Measurements from ENCODE around the gene MTMR10. TPM values are rescaled to one million over a fixed set of nuclear protein-coding genes. Genes with fewer than 3 reads are reported as not detected.

The MTMR10 gene
- total RNA-seq, 1 experiment from 2014 or later: 19.5 TPM

DNA sequence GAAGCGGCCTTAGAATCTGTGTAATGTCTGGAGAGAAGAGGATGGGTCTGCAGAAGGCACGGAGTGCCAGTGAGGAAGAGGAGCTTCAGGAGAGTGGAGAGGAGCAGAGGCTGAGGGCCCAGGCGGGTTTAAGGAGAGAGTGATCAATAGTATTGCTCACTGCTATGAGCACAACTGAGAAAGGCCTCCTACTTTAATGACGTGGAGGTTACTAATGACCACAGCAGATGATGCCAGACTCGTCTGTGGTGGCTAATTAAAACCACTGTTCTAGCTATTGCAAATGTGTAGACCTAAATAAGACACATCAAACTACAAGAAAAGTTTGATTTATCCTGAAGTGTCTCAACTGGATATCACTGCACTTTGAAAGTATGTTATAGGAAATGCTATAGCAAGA is 33.2 kb downstream of the MTMR10 start:
- ChIA-PET POLR2A (no interaction called here), CTCF (no interaction called here)
- H3K9me3 ChIP-seq (ENCODE audit: control insufficient read depth, insufficient read depth, low read depth, low read length): no peaks in the 10 kb centered on the region
- in situ Hi-C loops (cut with HindIII; ENCODE audit: low pct_unique_long_range_greater_than_20kb, low sequenced_read_pairs) (no loop called here), intact Hi-C loops (cut with micrococcal nuclease; ENCODE audit: unreplicated experiment) (no loop called here)
- no TSS peak for BruUV-seq (replicated peaks)
- ATAC-seq: no peak
- no peak for DNase-seq (ENCODE audit: low read depth, low spot score)
- no peak overlapping the region for H3K27ac ChIP-seq (ENCODE audit: low read length)
- no peaks in the 10 kb centered on the region for H3K27me3 ChIP-seq (ENCODE audit: control insufficient read depth, insufficient read depth, low read length)
- peaks cover 9% of the 10 kb centered on the region for H3K36me3 ChIP-seq (ENCODE audit: control insufficient read depth, insufficient read depth, low read length)
- no peak overlapping the region for H3K4me3 ChIP-seq (ENCODE audit: low read depth in 2 of 2, low read length in 2 of 2)
- TF ChIP-seq SIN3A (IDR thresholded peaks at IDR 0.05; ENCODE audit: borderline replicate concordance, insufficient read depth, low read depth, low read length) (no peak), TCF7L2 (IDR thresholded peaks at IDR 0.05; ENCODE audit: low read depth, low read length) (no peak), POLR2AphosphoS5 (IDR thresholded peaks at IDR 0.05; ENCODE audit: low read depth, low read length) (no peak)
- TF ChIP-seq, protein P1, sequence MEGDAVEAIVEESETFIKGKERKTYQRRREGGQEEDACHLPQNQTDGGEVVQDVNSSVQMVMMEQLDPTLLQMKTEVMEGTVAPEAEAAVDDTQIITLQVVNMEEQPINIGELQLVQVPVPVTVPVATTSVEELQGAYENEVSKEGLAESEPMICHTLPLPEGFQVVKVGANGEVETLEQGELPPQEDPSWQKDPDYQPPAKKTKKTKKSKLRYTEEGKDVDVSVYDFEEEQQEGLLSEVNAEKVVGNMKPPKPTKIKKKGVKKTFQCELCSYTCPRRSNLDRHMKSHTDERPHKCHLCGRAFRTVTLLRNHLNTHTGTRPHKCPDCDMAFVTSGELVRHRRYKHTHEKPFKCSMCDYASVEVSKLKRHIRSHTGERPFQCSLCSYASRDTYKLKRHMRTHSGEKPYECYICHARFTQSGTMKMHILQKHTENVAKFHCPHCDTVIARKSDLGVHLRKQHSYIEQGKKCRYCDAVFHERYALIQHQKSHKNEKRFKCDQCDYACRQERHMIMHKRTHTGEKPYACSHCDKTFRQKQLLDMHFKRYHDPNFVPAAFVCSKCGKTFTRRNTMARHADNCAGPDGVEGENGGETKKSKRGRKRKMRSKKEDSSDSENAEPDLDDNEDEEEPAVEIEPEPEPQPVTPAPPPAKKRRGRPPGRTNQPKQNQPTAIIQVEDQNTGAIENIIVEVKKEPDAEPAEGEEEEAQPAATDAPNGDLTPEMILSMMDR (IDR thresholded peaks at IDR 0.05): no peak
- TF ChIP-seq, protein P2, sequence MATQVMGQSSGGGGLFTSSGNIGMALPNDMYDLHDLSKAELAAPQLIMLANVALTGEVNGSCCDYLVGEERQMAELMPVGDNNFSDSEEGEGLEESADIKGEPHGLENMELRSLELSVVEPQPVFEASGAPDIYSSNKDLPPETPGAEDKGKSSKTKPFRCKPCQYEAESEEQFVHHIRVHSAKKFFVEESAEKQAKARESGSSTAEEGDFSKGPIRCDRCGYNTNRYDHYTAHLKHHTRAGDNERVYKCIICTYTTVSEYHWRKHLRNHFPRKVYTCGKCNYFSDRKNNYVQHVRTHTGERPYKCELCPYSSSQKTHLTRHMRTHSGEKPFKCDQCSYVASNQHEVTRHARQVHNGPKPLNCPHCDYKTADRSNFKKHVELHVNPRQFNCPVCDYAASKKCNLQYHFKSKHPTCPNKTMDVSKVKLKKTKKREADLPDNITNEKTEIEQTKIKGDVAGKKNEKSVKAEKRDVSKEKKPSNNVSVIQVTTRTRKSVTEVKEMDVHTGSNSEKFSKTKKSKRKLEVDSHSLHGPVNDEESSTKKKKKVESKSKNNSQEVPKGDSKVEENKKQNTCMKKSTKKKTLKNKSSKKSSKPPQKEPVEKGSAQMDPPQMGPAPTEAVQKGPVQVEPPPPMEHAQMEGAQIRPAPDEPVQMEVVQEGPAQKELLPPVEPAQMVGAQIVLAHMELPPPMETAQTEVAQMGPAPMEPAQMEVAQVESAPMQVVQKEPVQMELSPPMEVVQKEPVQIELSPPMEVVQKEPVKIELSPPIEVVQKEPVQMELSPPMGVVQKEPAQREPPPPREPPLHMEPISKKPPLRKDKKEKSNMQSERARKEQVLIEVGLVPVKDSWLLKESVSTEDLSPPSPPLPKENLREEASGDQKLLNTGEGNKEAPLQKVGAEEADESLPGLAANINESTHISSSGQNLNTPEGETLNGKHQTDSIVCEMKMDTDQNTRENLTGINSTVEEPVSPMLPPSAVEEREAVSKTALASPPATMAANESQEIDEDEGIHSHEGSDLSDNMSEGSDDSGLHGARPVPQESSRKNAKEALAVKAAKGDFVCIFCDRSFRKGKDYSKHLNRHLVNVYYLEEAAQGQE (IDR thresholded peaks at IDR 0.05; ENCODE audit: insufficient read depth in 1 of 2, low read depth in 2 of 2, low read length in 1 of 2): no peak
- H3K4me1 ChIP-seq (ENCODE audit: control insufficient read depth, insufficient read depth, low read length): no peaks in the 10 kb centered on the region

DNA sequence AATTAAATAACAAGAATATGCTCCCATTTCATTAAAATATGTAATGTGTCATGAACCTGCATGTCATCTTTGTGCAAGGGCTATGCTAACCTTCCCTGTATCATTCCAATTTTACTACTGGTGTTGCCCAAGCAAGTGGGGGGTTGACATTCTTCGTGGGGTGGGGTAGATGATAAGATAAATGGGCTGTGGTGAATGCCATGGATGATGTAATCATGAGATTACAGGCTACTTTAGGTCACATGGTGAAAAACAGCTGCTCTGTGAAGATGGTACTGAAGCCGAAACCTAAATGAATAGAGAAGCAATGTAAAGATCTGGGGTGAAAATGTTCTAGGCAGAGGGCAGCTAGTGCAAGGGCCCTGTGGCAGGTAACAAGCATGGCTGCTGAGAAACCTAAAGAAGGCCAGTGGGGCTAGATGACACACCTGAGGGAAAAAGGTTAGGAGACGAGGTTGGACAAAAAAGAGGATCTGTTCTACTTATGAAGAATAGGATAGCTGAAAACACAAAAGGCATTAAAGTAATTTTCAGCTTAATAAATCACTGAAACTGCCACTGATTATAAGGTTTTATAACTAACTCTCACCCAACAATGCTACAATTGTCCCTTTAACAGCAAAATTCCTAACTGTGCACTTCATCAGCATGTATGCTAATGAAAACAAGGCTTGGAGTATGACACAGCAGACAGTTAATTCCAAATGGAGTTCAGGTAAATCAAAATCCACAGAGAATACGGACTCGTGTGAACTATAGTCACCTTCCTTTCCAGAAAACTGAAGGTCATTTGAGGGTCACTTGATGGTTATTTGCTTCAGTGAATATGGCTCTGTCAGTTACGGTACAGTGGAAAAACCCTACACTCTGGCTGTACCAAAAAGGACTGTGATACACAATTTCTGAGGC is 35.0 kb downstream of the MTMR10 start:
- Histone ChIP-seq H3K4me3 (ENCODE audit: low read depth in 2 of 2, low read length in 2 of 2) (no peak overlapping the region), H3K27ac (ENCODE audit: low read length) (no peak overlapping the region), H3K9me3 (ENCODE audit: control insufficient read depth, insufficient read depth, low read depth, low read length) (no peaks in the 10 kb centered on the region), H3K4me1 (ENCODE audit: control insufficient read depth, insufficient read depth, low read length) (no peaks in the 10 kb centered on the region), H3K36me3 (ENCODE audit: control insufficient read depth, insufficient read depth, low read length) (peaks cover 9% of the 10 kb centered on the region), H3K27me3 (ENCODE audit: control insufficient read depth, insufficient read depth, low read length) (no peaks in the 10 kb centered on the region)
- BruUV-seq (replicated peaks): no TSS peak
- ATAC-seq (no peak), DNase-seq (ENCODE audit: low read depth, low spot score) (no peak)
- in situ Hi-C loops (cut with HindIII; ENCODE audit: low pct_unique_long_range_greater_than_20kb, low sequenced_read_pairs): no loop called here
- POLR2A ChIA-PET: no interaction called here
- CTCF ChIA-PET: no interaction called here
- intact Hi-C loops (cut with micrococcal nuclease; ENCODE audit: unreplicated experiment): no loop called here
- TF ChIP-seq, protein P1 (IDR thresholded peaks at IDR 0.05): no peak
- TF ChIP-seq TCF7L2 (IDR thresholded peaks at IDR 0.05; ENCODE audit: low read depth, low read length): no peak
- TF ChIP-seq POLR2AphosphoS5 (IDR thresholded peaks at IDR 0.05; ENCODE audit: low read depth, low read length): no peak
- no peak for TF ChIP-seq SIN3A (IDR thresholded peaks at IDR 0.05; ENCODE audit: borderline replicate concordance, insufficient read depth, low read depth, low read length)
- TF ChIP-seq, protein P2 (IDR thresholded peaks at IDR 0.05; ENCODE audit: insufficient read depth in 1 of 2, low read depth in 2 of 2, low read length in 1 of 2): no peak

Data from Panc1 (cell line).